HL-60 (cell line): ENCODE measurements around the gene MREG.

Experiments used
- POLR2AphosphoS5 ChIP-seq: IDR thresholded peaks from 2 replicates; pipeline ENCODE4 v1.6.1; 2012; ENCODE audit warnings: low read depth
- TF ChIP-seq, protein P1 (sequence below): IDR thresholded peaks from one replicate; pipeline ENCODE4 v1.5.1; 2011; ENCODE audit warnings: low read length, control low read depth, inconsistent platforms; ENCODE audit not compliant: insufficient read depth
- TF ChIP-seq, protein P2 (sequence below): IDR thresholded peaks from 2 replicates; pipeline ENCODE4 v1.6.1; 2012; ENCODE audit warnings: low read depth; ENCODE audit not compliant: insufficient replicate concordance

GRCh38 chr2:215998636-215999035 is 14.7 kb downstream of the MREG start:
- TF ChIP-seq, protein P1, sequence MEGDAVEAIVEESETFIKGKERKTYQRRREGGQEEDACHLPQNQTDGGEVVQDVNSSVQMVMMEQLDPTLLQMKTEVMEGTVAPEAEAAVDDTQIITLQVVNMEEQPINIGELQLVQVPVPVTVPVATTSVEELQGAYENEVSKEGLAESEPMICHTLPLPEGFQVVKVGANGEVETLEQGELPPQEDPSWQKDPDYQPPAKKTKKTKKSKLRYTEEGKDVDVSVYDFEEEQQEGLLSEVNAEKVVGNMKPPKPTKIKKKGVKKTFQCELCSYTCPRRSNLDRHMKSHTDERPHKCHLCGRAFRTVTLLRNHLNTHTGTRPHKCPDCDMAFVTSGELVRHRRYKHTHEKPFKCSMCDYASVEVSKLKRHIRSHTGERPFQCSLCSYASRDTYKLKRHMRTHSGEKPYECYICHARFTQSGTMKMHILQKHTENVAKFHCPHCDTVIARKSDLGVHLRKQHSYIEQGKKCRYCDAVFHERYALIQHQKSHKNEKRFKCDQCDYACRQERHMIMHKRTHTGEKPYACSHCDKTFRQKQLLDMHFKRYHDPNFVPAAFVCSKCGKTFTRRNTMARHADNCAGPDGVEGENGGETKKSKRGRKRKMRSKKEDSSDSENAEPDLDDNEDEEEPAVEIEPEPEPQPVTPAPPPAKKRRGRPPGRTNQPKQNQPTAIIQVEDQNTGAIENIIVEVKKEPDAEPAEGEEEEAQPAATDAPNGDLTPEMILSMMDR, result no peak
- TF ChIP-seq POLR2AphosphoS5, result no peak
- TF ChIP-seq, protein P2, sequence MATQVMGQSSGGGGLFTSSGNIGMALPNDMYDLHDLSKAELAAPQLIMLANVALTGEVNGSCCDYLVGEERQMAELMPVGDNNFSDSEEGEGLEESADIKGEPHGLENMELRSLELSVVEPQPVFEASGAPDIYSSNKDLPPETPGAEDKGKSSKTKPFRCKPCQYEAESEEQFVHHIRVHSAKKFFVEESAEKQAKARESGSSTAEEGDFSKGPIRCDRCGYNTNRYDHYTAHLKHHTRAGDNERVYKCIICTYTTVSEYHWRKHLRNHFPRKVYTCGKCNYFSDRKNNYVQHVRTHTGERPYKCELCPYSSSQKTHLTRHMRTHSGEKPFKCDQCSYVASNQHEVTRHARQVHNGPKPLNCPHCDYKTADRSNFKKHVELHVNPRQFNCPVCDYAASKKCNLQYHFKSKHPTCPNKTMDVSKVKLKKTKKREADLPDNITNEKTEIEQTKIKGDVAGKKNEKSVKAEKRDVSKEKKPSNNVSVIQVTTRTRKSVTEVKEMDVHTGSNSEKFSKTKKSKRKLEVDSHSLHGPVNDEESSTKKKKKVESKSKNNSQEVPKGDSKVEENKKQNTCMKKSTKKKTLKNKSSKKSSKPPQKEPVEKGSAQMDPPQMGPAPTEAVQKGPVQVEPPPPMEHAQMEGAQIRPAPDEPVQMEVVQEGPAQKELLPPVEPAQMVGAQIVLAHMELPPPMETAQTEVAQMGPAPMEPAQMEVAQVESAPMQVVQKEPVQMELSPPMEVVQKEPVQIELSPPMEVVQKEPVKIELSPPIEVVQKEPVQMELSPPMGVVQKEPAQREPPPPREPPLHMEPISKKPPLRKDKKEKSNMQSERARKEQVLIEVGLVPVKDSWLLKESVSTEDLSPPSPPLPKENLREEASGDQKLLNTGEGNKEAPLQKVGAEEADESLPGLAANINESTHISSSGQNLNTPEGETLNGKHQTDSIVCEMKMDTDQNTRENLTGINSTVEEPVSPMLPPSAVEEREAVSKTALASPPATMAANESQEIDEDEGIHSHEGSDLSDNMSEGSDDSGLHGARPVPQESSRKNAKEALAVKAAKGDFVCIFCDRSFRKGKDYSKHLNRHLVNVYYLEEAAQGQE, result no peak
